ENCODE measurements around the gene SLC35E1.
"Not testable (repeated sequence)": the region's sequence is repeated elsewhere in the genome, so short reads cannot be mapped to it uniquely, and the experiment has no call there.

The SLC35E1 gene

GRCh38 chr19:16522559-16523377 is 49.4 kb downstream of the SLC35E1 start:
- no peak for DNase-seq (ENCODE audit: low read depth)

GRCh38 chr19:16521715-16522289 is 50.4 kb downstream of the SLC35E1 start:
- no peak for DNase-seq (ENCODE audit: low read depth)

- DNase-seq (ENCODE audit: low read depth) = no peak
Observed at GRCh38 chr19:16520986-16521624, 51.1 kb downstream of the SLC35E1 start.

- no peak for DNase-seq (ENCODE audit: low read depth)
Observed at GRCh38 chr19:16520074-16520973, 51.9 kb downstream of the SLC35E1 start.

GRCh38 chr19:16519230-16519687 is 53.0 kb downstream of the SLC35E1 start:
- DNase-seq (ENCODE audit: low read depth) = no peak

GRCh38 chr19:16518483-16519229 is 53.6 kb downstream of the SLC35E1 start:
- no peak for DNase-seq (ENCODE audit: low read depth)

GRCh38 chr19:16518061-16518460 is 54.2 kb downstream of the SLC35E1 start:
- no peak for DNase-seq (ENCODE audit: low read depth)

GRCh38 chr19:16516923-16517610 is 55.1 kb downstream of the SLC35E1 start:
- no peak for DNase-seq (ENCODE audit: low read depth)

GRCh38 chr19:16516381-16516780 is 55.8 kb downstream of the SLC35E1 start:
- DNase-seq (ENCODE audit: low read depth) = no peak

GRCh38 chr19:16514383-16515019 is 57.7 kb downstream of the SLC35E1 start:
- no peak for DNase-seq (ENCODE audit: low read depth)

- not testable (repeated sequence) for DNase-seq (ENCODE audit: low read depth)
Observed at GRCh38 chr19:16512611-16513010, 59.6 kb downstream of the SLC35E1 start.

- no peak for DNase-seq (ENCODE audit: low read depth)
Observed at GRCh38 chr19:16509141-16510061, 62.8 kb downstream of the SLC35E1 start.

- DNase-seq (ENCODE audit: low read depth) = no peak
Observed at GRCh38 chr19:16508546-16508945, 63.7 kb downstream of the SLC35E1 start.

- no peak for DNase-seq (ENCODE audit: low read depth)
Observed at GRCh38 chr19:16506961-16507360, 65.3 kb downstream of the SLC35E1 start.

GRCh38 chr19:16506161-16506560 is 66.1 kb downstream of the SLC35E1 start:
- DNase-seq (ENCODE audit: low read depth) = not testable (repeated sequence)

- DNase-seq (ENCODE audit: low read depth) = no peak
Observed at GRCh38 chr19:16504271-16504670, 67.9 kb downstream of the SLC35E1 start.

All from T-helper 22 cell (primary cell).